RWPE2 (cell line): Measurements from ENCODE around the gene POGZ.

Experiments used
- ATAC-seq: fragments of 200-7000 bp; cut with Tn5 transposase; 3 replicates; pipeline ENCODE4 v1.9.1; 2021; ENCODE audit warnings: low read depth
- DNase-seq: peaks from one replicate; pipeline ENCODE4 v3.0.0-alpha.2; 2020; ENCODE audit warnings: low spot score
- H3K27ac ChIP-seq: fragments of 450-650 bp; 2 replicates; pipeline ENCODE4 v1.5.1; 2017; ENCODE audit warnings: mild to moderate bottlenecking; ENCODE audit not compliant: poor library complexity, severe bottlenecking
- H3K27me3 ChIP-seq: fragments of 250-450 bp; sonication (Bioruptor Pico); 2 replicates; pipeline ENCODE4 v1.5.1; 2021; ENCODE audit warnings: mild to moderate bottlenecking, moderate library complexity; ENCODE audit not compliant: insufficient read depth, poor library complexity, severe bottlenecking
- H3K36me3 ChIP-seq: fragments of 250-450 bp; sonication (Bioruptor Pico); 2 replicates; pipeline ENCODE4 v1.5.1; 2020; ENCODE audit warnings: low read depth, mild to moderate bottlenecking, moderate library complexity
- H3K4me1 ChIP-seq: fragments of 250-450 bp; sonication (Bioruptor Pico); 2 replicates; pipeline ENCODE4 v1.5.1; 2021; ENCODE audit warnings: mild to moderate bottlenecking, moderate library complexity; ENCODE audit not compliant: insufficient read depth, poor library complexity, severe bottlenecking
- H3K4me3 ChIP-seq: fragments of 250-450 bp; sonication (Bioruptor Pico); 2 replicates; pipeline ENCODE4 v1.5.1; 2021; ENCODE audit warnings: mild to moderate bottlenecking, moderate library complexity; ENCODE audit not compliant: severe bottlenecking
- H3K9me3 ChIP-seq: fragments of 250-450 bp; sonication (Bioruptor Pico); 2 replicates; pipeline ENCODE4 v1.5.1; 2021; ENCODE audit warnings: mild to moderate bottlenecking, moderate library complexity; ENCODE audit not compliant: severe bottlenecking
- CTCF ChIP-seq: fragments of 450-650 bp; IDR thresholded peaks from one replicate; pipeline ENCODE4 v1.5.1; 2017; ENCODE audit warnings: mild to moderate bottlenecking, moderate library complexity; ENCODE audit not compliant: poor library complexity, severe bottlenecking

Gene POGZ

GRCh38 chr1:151502859-151503780 lies 43.8 kb upstream of the POGZ start:
- no peaks in the 10 kb centered on the region for H3K27me3 ChIP-seq
- H3K36me3 ChIP-seq = no peaks in the 10 kb centered on the region
- no peak overlapping the region for H3K27ac ChIP-seq
- no peaks in the 10 kb centered on the region for H3K4me1 ChIP-seq
- ATAC-seq = no peak
- no peak for DNase-seq
- TF ChIP-seq CTCF = no peak
- no peak overlapping the region for H3K4me3 ChIP-seq
- no peaks in the 10 kb centered on the region for H3K9me3 ChIP-seq

GRCh38 chr1:151502035-151502700 lies 42.9 kb upstream of the POGZ start:
- H3K36me3 ChIP-seq = no peaks in the 10 kb centered on the region
- ATAC-seq = no peak
- no peaks in the 10 kb centered on the region for H3K4me1 ChIP-seq
- H3K27me3 ChIP-seq = no peaks in the 10 kb centered on the region
- H3K9me3 ChIP-seq = no peaks in the 10 kb centered on the region
- H3K4me3 ChIP-seq = no peak overlapping the region
- no peak for TF ChIP-seq CTCF
- no peak for DNase-seq
- no peak overlapping the region for H3K27ac ChIP-seq

- ATAC-seq = no peak
- Histone ChIP-seq H3K27ac (no peak overlapping the region), H3K36me3 (no peaks in the 10 kb centered on the region), H3K9me3 (no peaks in the 10 kb centered on the region), H3K4me1 (no peaks in the 10 kb centered on the region), H3K27me3 (no peaks in the 10 kb centered on the region), H3K4me3 (no peak overlapping the region)
- no peak for DNase-seq
- TF ChIP-seq CTCF = peak; percentile 15
Measured at GRCh38 chr1:151501474-151501873, 42.2 kb upstream of the POGZ start.

- no peak for ATAC-seq
Measured at GRCh38 chr1:151499930-151500329, 40.6 kb upstream of the POGZ start.

More at GRCh38 chr1:151499930-151500329, 40.6 kb upstream of the POGZ start:
- H3K27me3 ChIP-seq = no peaks in the 10 kb centered on the region
- no peaks in the 10 kb centered on the region for H3K9me3 ChIP-seq
- H3K4me1 ChIP-seq = peaks cover 10% of the 10 kb centered on the region
- H3K36me3 ChIP-seq = no peaks in the 10 kb centered on the region
- no peak for DNase-seq
- no peak for TF ChIP-seq CTCF
- H3K4me3 ChIP-seq = no peak overlapping the region
- no peak overlapping the region for H3K27ac ChIP-seq
